HepG2 (cell line): ENCODE measurements around the gene TTC39C. TPM values are rescaled to one million over a fixed set of nuclear protein-coding genes. Genes with fewer than 3 reads are reported as not detected.

ENCODE experiments used
- ATAC-seq: fragments of 200-7000 bp; cut with Tn5 transposase; 3 replicates; pipeline ENCODE4 v1.9.1; 2020; ENCODE audit warnings: mild to moderate bottlenecking, moderate library complexity
- BruUV-seq: library from RNA; stranded (reverse); fragments of 400-500 nt; replicated peaks from 2 replicates; lab custom pipeline; 2021; lab: Mats Ljungman, UMichigan
- CTCF ChIA-PET: fragments of 300-600 bp; formaldehyde crosslinking; extraction: SDS; loops from one replicate; lab custom pipeline; 2021; ENCODE audit warnings: low total read pairs, inconsistent platforms, low intra/inter-chr PET ratio; lab: Yijun Ruan, JAX
- POLR2A ChIA-PET: fragments of 350-600 bp; sonication (Branson Sonifier 250); formaldehyde crosslinking; loops from one replicate; lab custom pipeline; 2020; ENCODE audit warnings: antibody characterized with exemption, inconsistent platforms; lab: Yijun Ruan, JAX
- DNase-seq: peaks from one replicate; pipeline ENCODE4 v3.0.0-alpha.2; 2015; ENCODE audit warnings: low spot score
- FAIRE-seq: peaks from 3 replicates; lab custom pipeline; 2011; peaks lifted over from hg19 to GRCh38; lab: Jason Lieb, UNC
- H2AFZ ChIP-seq: one replicate; pipeline ENCODE4 v1.6.1; 2011; ENCODE audit warnings: low read length, inconsistent platforms
- H3K27ac ChIP-seq: fragments of 300-600 bp; 3 replicates; pipeline ENCODE4 v1.8.0; 2011; ENCODE audit warnings: mixed run types, mild to moderate bottlenecking, mixed read lengths, low read length, inconsistent platforms; ENCODE audit not compliant: insufficient read depth; ENCODE audit errors: extremely low read length
- H3K27me3 ChIP-seq, 2 experiments: fragments of 200-600 bp in 1 of 2; 2 replicates in 1 of 2; 3 replicates in 1 of 2; pipeline versions ENCODE4 v1.6.0 to v1.8.0; 2011; ENCODE audit warnings: low read length in 2 of 2, mild to moderate bottlenecking in 2 of 2, moderate library complexity in 2 of 2, inconsistent platforms in 1 of 2; ENCODE audit not compliant: insufficient read depth in 2 of 2, control insufficient read depth in 1 of 2
- H3K36me3 ChIP-seq, 2 experiments: fragments of 200-600 bp in 1 of 2; replicated peaks in 1 of 2; 2 replicates in 1 of 2; 3 replicates in 1 of 2; pipeline versions ENCODE4 v1.5.1 to v1.8.0; 2011; ENCODE audit warnings: low read length in 2 of 2, inconsistent platforms in 1 of 2; ENCODE audit not compliant: insufficient read depth in 2 of 2, control insufficient read depth in 1 of 2
- H3K4me1 ChIP-seq: 2 replicates; pipeline ENCODE4 v1.5.1; 2012; ENCODE audit warnings: low read length, inconsistent platforms; ENCODE audit not compliant: insufficient read depth
- H3K4me2 ChIP-seq: 2 replicates; pipeline ENCODE4 v1.6.0; 2011; ENCODE audit warnings: low read depth, low read length, inconsistent platforms
- H3K4me3 ChIP-seq, 3 experiments: fragments of 200-600 bp in 1 of 3; sonication (generic), shearing (Covaris generic) in 1 of 3; replicated peaks in 1 of 3; 2 replicates each; pipeline ENCODE4 v1.5.1; 2011 to 2016; ENCODE audit warnings: low read length in 3 of 3, inconsistent platforms in 2 of 3, low read depth in 2 of 3, mild to moderate bottlenecking in 2 of 3, control low read depth in 1 of 3, mixed read lengths in 1 of 3; ENCODE audit not compliant: insufficient read depth in 1 of 3
- H3K79me2 ChIP-seq: one replicate; pipeline ENCODE4 v1.6.1; 2011; ENCODE audit warnings: low read length, inconsistent platforms; ENCODE audit not compliant: insufficient read depth
- H3K9ac ChIP-seq: 2 replicates; pipeline ENCODE4 v1.6.0; 2011; ENCODE audit warnings: mild to moderate bottlenecking, low read depth, low read length, inconsistent platforms; ENCODE audit not compliant: insufficient read depth
- H3K9me3 ChIP-seq: 2 replicates; pipeline ENCODE4 v1.5.1; 2012; ENCODE audit warnings: mild to moderate bottlenecking, low read length
- H4K20me1 ChIP-seq: 2 replicates; pipeline ENCODE4 v1.6.0; 2011; ENCODE audit warnings: inconsistent platforms, mild to moderate bottlenecking, low read length, moderate library complexity; ENCODE audit not compliant: insufficient read depth
- ADNP ChIP-seq: sonication (generic); formaldehyde crosslinking; IDR thresholded peaks from 2 replicates; pipeline ENCODE4 v1.4.0; 2020; ENCODE audit warnings: missing genetic modification reagents
- ATF7 ChIP-seq, 2 experiments: fragments of 450-650 bp in 1 of 2; sonication (generic) in 1 of 2; formaldehyde crosslinking in 1 of 2; IDR thresholded peaks; 2 replicates each; pipeline versions ENCODE4 v1.4.0 to v1.6.1; 2016 to 2020; ENCODE audit warnings: antibody characterized with exemption in 1 of 2, mild to moderate bottlenecking in 1 of 2, missing genetic modification reagents in 1 of 2
- HIC2 ChIP-seq: sonication (generic); formaldehyde crosslinking; IDR thresholded peaks from 2 replicates; pipeline ENCODE4 v1.9.0; 2022; ENCODE audit warnings: low read depth, missing genetic modification reagents
- HINFP ChIP-seq: sonication (generic); formaldehyde crosslinking; IDR thresholded peaks from 2 replicates; pipeline ENCODE4 v1.4.0; 2020; ENCODE audit warnings: low read depth, mild to moderate bottlenecking, missing genetic modification reagents
- KLF13 ChIP-seq: sonication (generic); formaldehyde crosslinking; IDR thresholded peaks from 2 replicates; pipeline ENCODE4 v1.4.0; 2020; ENCODE audit warnings: mild to moderate bottlenecking, missing genetic modification reagents
- MTA3 ChIP-seq: sonication (generic); formaldehyde crosslinking; IDR thresholded peaks from 2 replicates; pipeline ENCODE4 v1.4.0; 2020; ENCODE audit warnings: missing genetic modification reagents
- NR2F1 ChIP-seq, 2 experiments: fragments of 450-650 bp in 1 of 2; formaldehyde crosslinking in 1 of 2; IDR thresholded peaks; 2 replicates each; pipeline versions ENCODE4 v1.5.0 to v1.6.1; 2016 to 2020; ENCODE audit warnings: mild to moderate bottlenecking in 1 of 2, missing compliant biosample characterization in 1 of 2, missing genetic modification reagents in 1 of 2, moderate library complexity in 1 of 2
- SOX6 ChIP-seq, 2 experiments: fragments of 450-650 bp in 1 of 2; sonication (generic) in 1 of 2; formaldehyde crosslinking in 1 of 2; IDR thresholded peaks; 2 replicates each; pipeline versions ENCODE4 v1.4.0 to v1.6.1; 2017 to 2020; ENCODE audit warnings: antibody characterized with exemption in 1 of 2, mild to moderate bottlenecking in 1 of 2, missing genetic modification reagents in 1 of 2
- SRF ChIP-seq: IDR thresholded peaks from 2 replicates; pipeline ENCODE4 v1.6.1; 2011; ENCODE audit warnings: mild to moderate bottlenecking, low read depth, low read length, moderate library complexity
- SRSF1 ChIP-seq: fragments of 200-400 bp; formaldehyde crosslinking; optimal IDR thresholded peaks from 2 replicates; pipeline ENCODE3; 2017; ENCODE audit warnings: mild to moderate bottlenecking, low read depth, low read length, moderate library complexity
- TAF15 ChIP-seq: fragments of 200-400 bp; formaldehyde crosslinking; IDR thresholded peaks from one replicate; pipeline ENCODE4 v1.6.1; 2018; ENCODE audit warnings: mild to moderate bottlenecking, low read depth, low read length; ENCODE audit not compliant: poor library complexity, severe bottlenecking
- ZNF274 ChIP-seq: sonication (generic); formaldehyde crosslinking; IDR thresholded peaks from 2 replicates; pipeline ENCODE4 v1.5.1; 2020; ENCODE audit warnings: mild to moderate bottlenecking, missing genetic modification reagents
- ZNF354B ChIP-seq: sonication (generic); formaldehyde crosslinking; IDR thresholded peaks from 2 replicates; pipeline ENCODE4 v1.8.0; 2022; ENCODE audit warnings: mild to moderate bottlenecking, missing genetic modification reagents
- ZNF607 ChIP-seq: sonication (generic); formaldehyde crosslinking; IDR thresholded peaks from 2 replicates; pipeline ENCODE4 v1.5.1; 2020; ENCODE audit warnings: missing genetic modification reagents, mild to moderate bottlenecking, borderline replicate concordance
- WGBS: methylation state at CpG from one replicate; pipeline ENCODE4 v1.1.6; 2017; ENCODE audit warnings: low lambda C conversion rate; 5-methylcytosine and 5-hydroxymethylcytosine counted together
- in situ Hi-C: cut with HindIII; loops from 2 replicates; pipeline ENCODE4 v1.10.0; 2017; ENCODE audit warnings: low pct_unique_long_range_greater_than_20kb; ENCODE audit not compliant: extremely low pct_ligation_motif_present
- intact Hi-C: fragments of 100-400 bp; cut with micrococcal nuclease; formaldehyde crosslinking; loops from one replicate; pipeline ENCODE4 v1.10.0; 2022; ENCODE audit not compliant: unreplicated experiment
- polyA plus RNA-seq, 8 experiments: library from polyadenylated mRNA; depleted of rRNA in 3 of 8; stranded (reverse) in 7 of 8; unstranded in 1 of 8; fragments of >200 nt; fragmentation: Illumina TruSeq in 4 of 8; extraction: Trizol in 4 of 8; gene quantifications; 2 replicates each; pipeline versions ENCODE4 v1.2.1 to v1.2.3, GENCODE V29; 2011 to 2016; ENCODE audit warnings: low read depth in 4 of 8, missing spikeins in 1 of 8, mixed read lengths in 1 of 8; ENCODE audit not compliant: insufficient read depth in 1 of 8
- total RNA-seq, 5 experiments: library from RNA; depleted of rRNA; stranded (reverse); fragments of >200 nt; fragmentation: Illumina TruSeq; extraction: Trizol; gene quantifications; 2 replicates each; pipeline ENCODE4 v1.2.3, GENCODE V29; 2016; ENCODE audit warnings: low read depth in 1 of 5

The TTC39C gene
- total and polyA plus RNA-seq, 2 of the 13 experiments (the other 11 are each of a cell fraction or from before 2014, with no cell fraction given) = 19.1 to 25.9 TPM

GRCh38 chr18:23977719-23978483, 36.7 kb upstream of the TTC39C start:
- Histone ChIP-seq H3K4me2 (no peak overlapping the region), H3K4me3 (no peak overlapping the region), H3K9ac (no peak overlapping the region), H4K20me1 (no peaks in the 10 kb centered on the region), H3K27ac (no peak overlapping the region), H3K79me2 (no peaks in the 10 kb centered on the region), H3K4me1 (peaks cover 16% of the 10 kb centered on the region), H3K36me3 (no peaks in the 10 kb centered on the region), H2AFZ (no peak overlapping the region), H3K27me3 (peaks cover 0 to 7% of the 10 kb centered on the region in 2 experiments; a peak in 3 of 5 replicates), H3K9me3 (no peaks in the 10 kb centered on the region)
- no TSS peak for BruUV-seq
- no peak for TF ChIP-seq SRSF1
- peak; percentile 59 for TF ChIP-seq ATF7 (IDR thresholded peaks at IDR 0.05)
- TF ChIP-seq ATF7 (CRISPR knock-in tag; IDR thresholded peaks at IDR 0.05) = no peak
- no peak for TF ChIP-seq KLF13 (CRISPR knock-in tag)
- no peak for TF ChIP-seq SOX6 (IDR thresholded peaks at IDR 0.05)
- no peak for TF ChIP-seq SOX6 (CRISPR knock-in tag; IDR thresholded peaks at IDR 0.05)
- no peak for TF ChIP-seq MTA3 (CRISPR knock-in tag)
- intact Hi-C loops = no loop called here
- ATAC-seq = no peak
- WGBS = 71% methylated on average over 1 of the region's 1 CpG
- in situ Hi-C loops = no loop called here
- DNase-seq = no peak
- ChIA-PET CTCF (no interaction called here), POLR2A (no interaction called here)
- FAIRE-seq = no peak

GRCh38 chr18:23981369-23981980, 33.1 kb upstream of the TTC39C start:
- Histone ChIP-seq H3K4me3 (no peak overlapping the region), H2AFZ (no peak overlapping the region), H4K20me1 (no peaks in the 10 kb centered on the region), H3K36me3 (no peaks in the 10 kb centered on the region), H3K4me1 (peaks cover 20% of the 10 kb centered on the region), H3K4me2 (no peak overlapping the region), H3K9me3 (no peaks in the 10 kb centered on the region), H3K79me2 (no peaks in the 10 kb centered on the region), H3K27ac (no peak overlapping the region), H3K9ac (no peak overlapping the region), H3K27me3 (peaks cover 0 to 7% of the 10 kb centered on the region in 2 experiments; a peak in 2 of 5 replicates)
- intact Hi-C loops = no loop called here
- no peak for DNase-seq
- 42% methylated on average over 6 of the region's 8 CpGs for WGBS
- no peak for FAIRE-seq
- BruUV-seq = no TSS peak
- ChIA-PET POLR2A (no interaction called here), CTCF (no interaction called here)
- ATAC-seq = peak; percentile 63
- in situ Hi-C loops = no loop called here
- TF ChIP-seq HIC2 (no peak), HINFP (CRISPR knock-in tag) (no peak), NR2F1 (CRISPR knock-in tag; IDR thresholded peaks at IDR 0.05) (no peak), SRF (no peak), ZNF607 (CRISPR knock-in tag) (no peak), TAF15 (no peak), ADNP (no peak), ZNF354B (CRISPR knock-in tag) (no peak), ZNF274 (no peak)
